Fibroblast of villous mesenchyme (primary cell): Measurements from ENCODE around the gene PHLDA3. TPM values are rescaled to one million over a fixed set of nuclear protein-coding genes. Genes with fewer than 3 reads are reported as not detected.
A peak's percentile ranks its signal among the peaks of the same experiment; 100 is the strongest.

ENCODE experiments used
- DNase-seq: peaks from one replicate; pipeline ENCODE4 v3.0.0-alpha.2; 2010; ENCODE audit warnings: low read depth
- H3K4me3 ChIP-seq: 2 replicates; pipeline ENCODE4 v1.5.1; 2011; ENCODE audit warnings: low read depth, mild to moderate bottlenecking, low read length
- CTCF ChIP-seq: IDR thresholded peaks from 2 replicates; pipeline ENCODE4 v1.5.1; 2012; ENCODE audit warnings: low read depth, mild to moderate bottlenecking, low read length; ENCODE audit not compliant: insufficient read depth
- total RNA-seq: library from RNA; depleted of rRNA; stranded (reverse); fragments of >200 nt; gene quantifications from 2 replicates; pipeline ENCODE4 v1.2.3, GENCODE V29; 2012

Gene PHLDA3
- total RNA-seq, 1 donor, result 70.0 TPM

- DNase-seq, result peak; percentile 41
- no peak for TF ChIP-seq CTCF
- H3K4me3 ChIP-seq, result no peak overlapping the region
These were observed 39.8 kb upstream of the PHLDA3 start for GRCh38 chr1:201508809-201509208.

GRCh38 chr1:201507360-201507675 lies 38.3 kb upstream of the PHLDA3 start:
- no peak for TF ChIP-seq CTCF
- no peak for DNase-seq
- peak overlapping the region; percentile 73 for H3K4me3 ChIP-seq

- peak within 1 kb of the TSS; percentile 73 for H3K4me3 ChIP-seq
- DNase-seq, result peak; percentile 83
- no peak for TF ChIP-seq CTCF
These were observed 37.8 kb upstream of the PHLDA3 start, which contains the start of gene CSRP1 for GRCh38 chr1:201506557-201507359. Gene CSRP1 (minus strand): TSS chr1:201507123. CDS start chr1:201496303, 10,820 bp downstream.

GRCh38 chr1:201506092-201506491 lies 37.1 kb upstream of the PHLDA3 start:
- TF ChIP-seq CTCF, result no peak
- DNase-seq, result no peak
- peak overlapping the region; percentile 73 for H3K4me3 ChIP-seq

GRCh38 chr1:201505503-201505890 lies 36.5 kb upstream of the PHLDA3 start:
- no peak for TF ChIP-seq CTCF
- no peak for DNase-seq
- peak overlapping the region; percentile 73 for H3K4me3 ChIP-seq

GRCh38 chr1:201504799-201505502 lies 36.0 kb upstream of the PHLDA3 start:
- no peak for DNase-seq
- no peak for TF ChIP-seq CTCF
- H3K4me3 ChIP-seq, result peak overlapping the region; percentile 73
